Parathyroid adenoma (tissue), 2 donors: Measurements from ENCODE around the gene TLE1.

Experiments used
- H2AFZ ChIP-seq: fragments of 300-600 bp; sonication (generic); one replicate; pipeline ENCODE4 v1.7.0; 2017; ENCODE audit warnings: antibody characterized with exemption, mild to moderate bottlenecking
- H3K27ac ChIP-seq: fragments of 300-600 bp; sonication (generic); one replicate; pipeline ENCODE4 v1.7.0; 2017
- H3K27me3 ChIP-seq: fragments of 300-600 bp; sonication (generic); one replicate; pipeline ENCODE4 v1.7.0; 2017; ENCODE audit warnings: low read length; ENCODE audit not compliant: control insufficient read depth, insufficient read depth
- H3K36me3 ChIP-seq: fragments of 300-600 bp; sonication (generic); one replicate; pipeline ENCODE4 v1.7.0; 2017; ENCODE audit warnings: low read length; ENCODE audit not compliant: control insufficient read depth, insufficient read depth
- H3K4me1 ChIP-seq: fragments of 300-600 bp; sonication (generic); one replicate; pipeline ENCODE4 v1.7.0; 2017; ENCODE audit warnings: control low read depth
- H3K4me2 ChIP-seq: fragments of 300-600 bp; sonication (generic); one replicate; pipeline ENCODE4 v1.7.0; 2017; ENCODE audit warnings: low read length
- H3K4me3 ChIP-seq: fragments of 300-600 bp; sonication (generic); one replicate; pipeline ENCODE4 v1.7.0; 2017; ENCODE audit warnings: low read depth, low read length
- H3K79me2 ChIP-seq: fragments of 300-600 bp; sonication (generic); one replicate; pipeline ENCODE4 v1.7.0; 2017; ENCODE audit warnings: control low read depth
- H3K9ac ChIP-seq: fragments of 300-600 bp; sonication (generic); one replicate; pipeline ENCODE4 v1.7.0; 2017; ENCODE audit warnings: mild to moderate bottlenecking
- H3K9me3 ChIP-seq: fragments of 300-600 bp; sonication (generic); one replicate; pipeline ENCODE4 v1.7.0; 2017; ENCODE audit warnings: low read length; ENCODE audit not compliant: control insufficient read depth
- CTCF ChIP-seq: fragments of 300-600 bp; sonication (generic); IDR thresholded peaks from one replicate; pipeline ENCODE4 v1.7.0; 2017; ENCODE audit warnings: antibody characterized with exemption, mild to moderate bottlenecking
- donor health status: primary hyperparathyroidism.

TLE1 gene

GRCh38 chr9:81619353-81620001 is 69.9 kb downstream of the TLE1 start:
- Histone ChIP-seq H3K4me1 (no peaks in the 10 kb centered on the region), H3K79me2 (no peaks in the 10 kb centered on the region), H3K9ac (no peak overlapping the region), H3K9me3 (no peaks in the 10 kb centered on the region), H2AFZ (no peak overlapping the region), H3K36me3 (no peaks in the 10 kb centered on the region), H3K27me3 (no peaks in the 10 kb centered on the region), H3K4me2 (no peak overlapping the region), H3K27ac (no peak overlapping the region), H3K4me3 (no peak overlapping the region)
- no peak for TF ChIP-seq CTCF

GRCh38 chr9:81618923-81619322 is 70.4 kb downstream of the TLE1 start:
- Histone ChIP-seq H3K9me3 (no peaks in the 10 kb centered on the region), H3K4me2 (no peak overlapping the region)

GRCh38 chr9:81616141-81616540 is 73.2 kb downstream of the TLE1 start:
- no peaks in the 10 kb centered on the region for H3K36me3 ChIP-seq
- H3K27me3 ChIP-seq, result no peaks in the 10 kb centered on the region
- no peak for TF ChIP-seq CTCF

More at GRCh38 chr9:81618923-81619322, 70.4 kb downstream of the TLE1 start:
- Histone ChIP-seq H2AFZ (no peak overlapping the region), H3K27ac (no peak overlapping the region), H3K27me3 (no peaks in the 10 kb centered on the region), H3K36me3 (no peaks in the 10 kb centered on the region), H3K4me1 (no peaks in the 10 kb centered on the region), H3K9ac (no peak overlapping the region), H3K79me2 (no peaks in the 10 kb centered on the region), H3K4me3 (no peak overlapping the region)
- no peak for TF ChIP-seq CTCF

GRCh38 chr9:81614335-81614734 is 75.0 kb downstream of the TLE1 start:
- TF ChIP-seq CTCF, result no peak
- no peaks in the 10 kb centered on the region for H3K36me3 ChIP-seq

More at GRCh38 chr9:81616141-81616540, 73.2 kb downstream of the TLE1 start:
- H3K9me3 ChIP-seq, result no peaks in the 10 kb centered on the region
- H3K79me2 ChIP-seq, result no peaks in the 10 kb centered on the region
- H3K4me1 ChIP-seq, result no peaks in the 10 kb centered on the region
- H3K4me3 ChIP-seq, result no peak overlapping the region
- no peak overlapping the region for H3K4me2 ChIP-seq
- no peak overlapping the region for H3K9ac ChIP-seq
- H2AFZ ChIP-seq, result no peak overlapping the region
- H3K27ac ChIP-seq, result no peak overlapping the region

More at GRCh38 chr9:81614335-81614734, 75.0 kb downstream of the TLE1 start:
- no peak overlapping the region for H3K4me3 ChIP-seq
- H3K4me2 ChIP-seq, result no peak overlapping the region
- H3K27me3 ChIP-seq, result no peaks in the 10 kb centered on the region
- no peaks in the 10 kb centered on the region for H3K9me3 ChIP-seq
- H3K9ac ChIP-seq, result no peak overlapping the region
- H3K79me2 ChIP-seq, result no peaks in the 10 kb centered on the region
- H2AFZ ChIP-seq, result no peak overlapping the region
- H3K27ac ChIP-seq, result no peak overlapping the region
- H3K4me1 ChIP-seq, result no peaks in the 10 kb centered on the region
